ENCODE results near the gene SUPT3H.

DNA sequence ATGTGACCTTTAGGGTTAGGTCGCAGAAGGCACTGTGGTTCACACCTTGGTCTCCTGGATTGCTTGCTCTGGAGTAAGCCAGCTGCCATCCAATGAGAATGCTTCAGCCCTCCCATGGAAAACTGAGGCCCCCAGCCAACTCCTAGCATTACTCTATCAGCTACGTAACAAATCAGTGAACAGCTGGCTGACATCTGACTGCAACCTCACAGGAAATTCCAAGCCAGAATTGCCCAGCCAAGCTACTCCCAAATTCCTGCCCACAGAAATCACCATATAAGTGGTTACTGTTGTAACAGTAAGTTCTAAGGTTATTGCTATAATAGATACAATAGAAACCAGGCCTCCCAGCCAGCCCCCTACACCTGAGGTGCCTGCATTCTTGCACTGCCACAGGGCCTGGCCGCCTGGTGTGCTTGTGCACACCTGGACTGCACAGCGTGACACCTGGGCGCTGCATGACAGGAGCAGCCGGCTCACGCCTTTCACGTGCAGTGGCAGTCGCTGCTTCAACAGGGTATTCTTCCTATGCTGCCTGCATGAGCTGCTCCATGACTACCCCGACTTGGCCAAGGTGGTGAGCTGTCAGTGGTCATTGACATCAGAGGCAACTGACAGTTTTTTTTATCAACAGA, 479.3 kb downstream of the SUPT3H start:
- TF ChIP-seq CEBPB (IDR thresholded peaks at IDR 0.05) (no peak), FOXM1 (IDR thresholded peaks at IDR 0.05; ENCODE audit: borderline replicate concordance, low read depth) (no peak), EP300 (IDR thresholded peaks at IDR 0.05; ENCODE audit: borderline replicate concordance) (no peak), REST (IDR thresholded peaks at IDR 0.05; ENCODE audit: low read depth) (no peak), TAF1 (IDR thresholded peaks at IDR 0.05; ENCODE audit: low read depth) (no peak), RAD21 (IDR thresholded peaks at IDR 0.05; ENCODE audit: low read depth) (no peak), EGR1 (IDR thresholded peaks at IDR 0.05) (no peak), NFIC (IDR thresholded peaks at IDR 0.05) (no peak), YY1 (IDR thresholded peaks at IDR 0.05; ENCODE audit: low read depth) (no peak)
